NCI-H1092 (cell line): ENCODE data around the gene KDM1B.

Source experiments
- DNase-seq: peaks from one replicate; lab custom pipeline; 2025; lab: John Stamatoyannopoulos, UW

KDM1B gene

DNA sequence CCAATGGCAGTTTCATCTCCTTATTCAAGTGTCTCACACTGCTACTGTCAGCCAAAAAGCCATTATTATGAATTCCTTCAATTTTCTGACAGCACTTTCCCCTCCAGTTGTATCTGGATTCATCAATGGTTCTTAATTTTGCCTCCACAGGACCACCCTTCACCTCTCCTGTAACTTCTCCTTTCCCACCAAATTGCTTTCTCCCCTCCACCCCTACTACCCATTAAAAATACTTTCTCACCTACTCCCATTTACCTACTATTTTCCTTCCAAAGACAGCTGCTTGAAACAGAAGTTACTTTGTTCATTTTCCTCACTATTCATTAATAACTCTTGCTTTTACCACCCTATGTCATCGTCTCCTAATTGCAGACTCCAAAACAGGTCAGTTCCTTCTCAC lies 79.3 kb downstream of the KDM1B start:
- DNase-seq, result no peak

DNA sequence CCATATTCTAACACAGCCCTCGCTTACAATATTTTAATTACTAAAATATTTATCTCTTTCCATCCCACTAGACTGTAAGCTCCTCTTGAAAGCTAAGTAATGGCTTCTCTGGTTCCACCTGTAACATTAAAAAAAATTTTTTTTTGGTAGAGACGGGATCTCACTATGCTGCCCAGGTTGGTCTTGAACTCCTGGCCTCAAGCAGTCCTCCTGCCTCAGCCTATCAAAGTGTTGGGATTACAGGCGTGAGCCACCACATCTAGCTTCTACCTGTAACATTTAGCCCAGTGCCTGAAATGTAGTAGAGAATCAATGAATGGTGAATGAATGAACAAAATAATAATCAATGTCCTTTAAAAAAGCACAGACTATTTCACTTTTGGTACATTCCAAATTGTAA lies 80.3 kb downstream of the KDM1B start:
- DNase-seq, result no peak

DNA sequence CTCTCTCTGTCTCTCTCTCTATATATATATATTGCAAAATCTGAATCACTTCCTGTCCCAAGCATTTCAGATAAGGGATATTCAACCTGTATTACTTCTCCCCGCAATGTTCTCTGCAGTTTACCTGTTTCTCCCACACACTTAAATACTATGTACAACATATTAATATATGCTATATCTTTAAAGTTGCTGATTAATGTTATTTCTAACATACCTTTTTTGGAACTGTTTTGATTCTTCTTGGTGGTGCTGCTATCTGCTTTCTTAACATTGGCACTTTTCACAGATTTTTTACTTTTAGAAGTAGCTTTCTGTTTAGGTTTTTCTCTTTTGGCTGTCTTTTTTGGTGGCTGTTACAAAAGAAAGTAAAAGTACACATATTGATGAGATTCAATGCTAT lies 81.9 kb downstream of the KDM1B start:
- no peak for DNase-seq

DNA sequence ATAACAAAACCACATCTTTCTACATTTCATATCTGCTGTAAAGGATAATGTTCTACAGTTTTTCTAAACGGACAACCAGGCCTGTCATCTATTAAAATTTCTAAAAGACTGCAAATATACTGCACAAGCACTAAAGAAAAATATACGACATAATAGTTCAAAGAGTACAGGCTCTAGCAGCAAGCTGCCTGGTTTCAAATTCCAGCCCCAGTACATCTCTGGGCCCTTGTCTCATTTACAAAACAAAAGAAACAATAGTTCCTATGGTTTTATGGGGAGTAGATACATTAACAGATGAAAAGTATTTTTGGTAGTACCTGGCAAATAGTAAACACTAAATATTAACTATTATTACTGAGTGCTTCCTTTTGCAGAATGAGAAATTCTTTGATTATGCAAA lies 85.0 kb downstream of the KDM1B start:
- DNase-seq, result no peak

DNA sequence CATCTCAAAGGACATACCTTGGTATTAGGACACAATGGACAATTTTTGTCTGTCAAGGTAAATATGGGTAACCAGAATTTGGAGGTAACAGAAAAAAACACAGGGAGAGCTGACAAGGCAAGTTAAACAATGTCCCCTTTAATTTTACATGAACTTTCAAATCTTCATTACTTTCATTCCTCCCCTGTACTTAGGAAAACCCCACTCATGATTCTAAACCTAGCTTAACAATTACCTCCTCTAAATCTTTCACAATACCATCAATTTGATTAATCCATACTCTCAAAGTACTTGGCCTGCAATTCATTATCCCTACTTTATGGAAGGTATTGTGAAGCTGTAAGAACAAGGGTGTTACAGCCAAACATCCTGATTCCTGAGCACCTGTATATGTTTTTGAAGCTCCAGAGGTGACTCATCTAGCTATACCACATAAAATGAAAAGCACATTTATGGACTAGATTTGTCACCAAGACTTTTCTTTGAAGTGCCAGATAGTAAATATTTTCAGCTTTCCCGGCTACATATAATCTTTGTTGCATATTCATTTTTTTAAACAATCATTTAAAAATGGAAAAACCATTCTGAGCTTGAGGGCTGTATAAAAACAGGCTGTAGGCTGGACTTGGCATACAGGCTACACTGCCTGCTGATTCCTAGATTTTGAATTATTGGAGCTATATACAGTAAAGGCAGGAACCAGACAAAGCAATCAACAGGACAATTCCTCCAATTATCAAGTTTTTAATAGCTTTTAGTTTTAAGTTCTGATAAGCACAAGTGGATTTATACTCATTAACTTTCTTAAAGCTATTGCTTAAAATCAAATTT lies 86.2 kb downstream of the KDM1B start:
- DNase-seq, result no peak

DNA sequence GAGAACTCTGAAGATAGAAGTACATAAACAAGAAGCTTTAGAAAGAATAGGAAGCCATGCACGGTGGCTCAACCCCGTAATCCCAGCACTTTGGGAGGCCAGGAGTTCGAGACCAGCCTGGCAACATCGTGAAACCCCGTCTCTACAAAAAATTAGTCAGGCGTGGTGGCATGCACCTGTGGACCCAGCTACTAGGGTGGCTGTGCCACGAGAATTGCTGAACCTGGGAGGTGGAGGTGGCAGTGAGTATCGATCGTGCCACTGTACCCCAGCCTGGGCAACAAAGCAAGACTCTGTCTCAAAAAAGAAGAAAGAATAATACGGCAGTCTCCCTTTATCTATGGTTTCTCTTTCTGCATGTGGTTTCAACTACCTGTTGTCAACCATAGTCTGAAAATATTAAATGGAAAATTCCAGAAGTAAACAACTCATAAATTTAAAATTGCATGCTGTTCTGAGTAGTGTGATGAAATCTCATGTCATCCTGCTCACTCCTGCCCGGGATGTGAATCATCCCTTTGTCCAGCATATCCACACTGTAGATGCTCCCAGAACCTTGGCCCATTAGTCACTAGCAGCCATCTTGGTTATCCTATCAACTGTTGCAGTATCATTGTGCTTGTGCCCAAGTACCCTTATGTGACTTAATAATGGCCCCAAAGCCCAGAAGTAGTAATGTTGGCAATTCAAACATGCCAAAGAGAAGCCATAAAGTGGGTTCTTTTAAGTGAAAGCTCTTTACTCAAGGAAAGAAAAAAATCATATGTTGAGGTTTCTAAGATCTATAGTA lies 87.0 kb downstream of the KDM1B start:
- no peak for DNase-seq

DNA sequence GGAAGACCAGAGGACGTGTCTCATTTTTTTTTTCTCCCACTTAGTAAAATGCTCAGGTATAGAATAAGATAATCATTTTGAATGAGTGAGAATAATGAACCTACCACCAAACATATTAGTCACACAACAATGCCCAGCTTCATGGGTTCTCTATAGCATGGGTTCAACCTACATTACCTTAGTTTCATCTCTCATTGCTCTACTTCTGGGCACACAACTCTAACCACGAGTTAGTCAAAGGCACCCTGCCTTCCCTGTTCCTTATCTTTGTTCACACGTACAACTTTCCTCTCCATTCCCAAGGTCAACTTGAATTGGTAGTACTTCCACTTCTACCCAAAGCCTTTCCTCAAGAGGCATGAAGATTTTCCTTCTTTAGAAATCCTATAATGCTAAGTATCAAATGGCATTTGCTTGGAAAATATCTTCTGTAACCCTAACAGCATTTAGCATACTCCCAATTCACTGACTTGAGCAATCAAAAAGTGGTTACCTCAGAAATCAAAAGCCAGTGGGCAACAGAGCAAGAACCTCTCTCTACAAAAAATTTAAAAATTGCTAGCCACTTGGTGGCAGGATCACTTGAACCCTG lies 88.2 kb downstream of the KDM1B start:
- DNase-seq, result no peak

DNA sequence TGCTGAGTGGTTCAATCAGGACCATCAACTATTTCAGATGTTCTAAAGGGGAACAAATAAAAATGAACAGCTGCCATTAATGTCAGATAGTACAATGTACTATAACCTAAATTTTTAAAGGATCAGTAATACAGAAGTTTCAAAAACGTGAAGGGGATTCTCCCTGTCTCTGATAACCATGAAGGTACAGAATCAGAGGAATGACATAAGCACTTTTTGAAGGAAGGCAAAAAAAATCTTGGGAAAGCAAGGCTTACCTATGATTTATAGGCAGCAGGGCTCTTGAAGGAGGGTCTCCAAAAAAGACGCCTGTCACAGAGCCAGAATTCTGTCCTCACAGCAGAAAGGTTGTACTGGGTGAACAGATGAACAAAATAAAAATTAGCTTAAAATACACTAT lies 89.0 kb downstream of the KDM1B start:
- no peak for DNase-seq

DNA sequence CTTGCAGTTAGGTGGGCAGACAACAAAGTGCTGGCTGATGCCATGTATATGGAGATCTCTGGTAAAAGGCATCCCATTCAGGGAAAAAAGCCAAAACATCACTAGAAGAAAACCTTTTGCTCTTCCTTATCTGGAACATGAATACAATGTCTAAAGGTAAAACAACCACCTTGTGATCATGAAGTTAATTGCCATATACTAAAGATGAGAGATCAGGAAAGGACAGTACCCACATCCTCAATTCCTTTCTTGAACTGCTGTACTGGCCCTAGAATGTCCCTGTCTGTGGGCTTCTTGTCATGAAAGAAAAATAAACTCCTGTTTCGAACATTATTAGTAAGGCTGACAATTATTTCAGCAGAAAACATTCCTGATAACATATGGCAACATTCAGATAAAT lies 89.9 kb downstream of the KDM1B start:
- DNase-seq, result no peak

DNA sequence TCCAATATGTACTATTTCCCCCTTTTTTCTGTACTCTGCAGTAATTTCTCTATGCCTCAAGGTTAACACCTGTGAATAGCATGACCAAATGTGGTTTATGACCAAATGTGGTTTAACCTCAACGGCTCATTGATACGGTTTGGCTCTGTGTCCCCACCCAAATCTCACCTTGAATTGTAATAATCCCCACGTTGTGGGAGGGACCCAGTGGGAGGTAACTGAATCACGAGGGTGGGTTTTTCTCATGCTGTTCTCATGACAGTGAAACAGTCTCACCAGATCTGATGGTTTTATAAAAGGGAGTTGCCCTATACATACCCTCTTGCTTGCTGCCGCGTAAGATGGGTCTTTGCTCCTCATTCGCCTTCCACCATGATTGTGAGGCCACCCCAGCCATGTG lies 90.4 kb downstream of the KDM1B start:
- DNase-seq, result no peak

DNA sequence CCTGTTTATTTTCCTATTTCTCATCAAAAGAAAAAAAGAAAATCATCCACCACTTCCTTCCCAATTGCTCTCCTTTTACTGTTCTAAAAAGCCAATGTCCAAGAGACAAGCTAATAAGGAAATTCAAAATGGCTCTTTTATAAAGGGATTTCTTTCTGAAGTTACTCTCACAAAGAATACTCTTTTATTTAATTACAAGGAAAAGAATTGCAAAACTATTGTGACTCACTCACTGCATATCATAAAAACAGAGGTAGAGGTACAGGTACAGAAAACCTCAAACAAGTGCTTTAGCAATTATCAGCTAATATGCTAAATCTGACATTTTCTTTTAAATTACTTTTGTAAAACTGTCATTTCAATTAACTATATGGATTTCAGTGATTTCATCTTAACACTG lies 91.0 kb downstream of the KDM1B start:
- DNase-seq, result no peak

DNA sequence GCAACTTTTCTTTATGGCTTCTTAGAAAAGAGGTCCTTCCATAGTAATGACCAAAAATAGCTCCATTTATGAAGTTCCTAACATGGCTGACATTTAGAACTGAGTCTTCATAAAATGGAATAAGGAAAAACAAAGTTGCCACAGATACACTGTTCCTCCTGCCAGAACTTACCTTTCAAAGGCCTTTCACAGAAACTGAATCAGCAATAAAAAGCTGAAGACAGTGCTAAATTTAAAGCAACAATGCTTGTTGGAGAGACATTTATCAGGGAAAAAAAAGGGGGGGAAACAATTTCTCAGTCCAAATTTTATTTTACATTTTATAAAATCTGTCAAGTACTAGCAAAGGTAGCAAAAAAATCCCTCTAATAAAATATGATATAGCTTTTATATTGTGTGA lies 91.8 kb downstream of the KDM1B start:
- DNase-seq, result no peak

DNA sequence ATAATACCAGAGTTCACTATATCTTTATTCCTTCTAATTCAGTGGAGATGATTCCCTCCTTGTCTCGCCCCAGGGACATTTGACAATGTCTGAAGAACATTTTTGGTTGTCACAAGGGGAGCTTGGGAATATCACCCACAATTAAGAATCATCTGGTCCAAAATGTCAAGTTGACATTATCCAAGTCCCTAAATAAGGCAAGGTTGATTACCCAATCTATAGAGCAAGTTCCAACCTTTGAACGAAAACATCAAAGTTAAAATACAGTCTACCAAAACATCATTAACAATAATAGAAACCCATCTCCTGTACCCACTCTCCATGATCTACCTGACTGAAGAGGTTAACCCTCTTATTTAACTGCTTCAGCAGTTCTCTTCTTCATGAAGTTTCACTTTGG lies 93.5 kb downstream of the KDM1B start:
- no peak for DNase-seq

DNA sequence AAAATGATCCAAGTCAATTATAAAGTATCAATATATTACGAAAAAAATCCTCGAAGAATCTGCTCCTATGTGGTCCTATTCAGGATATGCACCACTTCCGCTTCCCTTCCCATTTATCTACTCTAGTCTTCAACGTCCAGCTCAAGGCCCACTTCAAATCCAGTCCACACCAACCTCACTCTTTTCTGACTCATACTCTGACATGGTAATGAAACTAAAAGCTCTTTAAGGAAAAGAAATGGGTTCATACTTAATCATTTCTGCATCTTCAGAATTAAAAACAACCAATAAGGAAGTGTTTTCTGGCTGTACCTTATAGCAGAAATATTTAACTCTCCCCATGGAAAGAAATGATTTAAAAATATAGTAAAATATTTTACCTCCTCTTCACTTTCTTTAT lies 94.0 kb downstream of the KDM1B start:
- no peak for DNase-seq

DNA sequence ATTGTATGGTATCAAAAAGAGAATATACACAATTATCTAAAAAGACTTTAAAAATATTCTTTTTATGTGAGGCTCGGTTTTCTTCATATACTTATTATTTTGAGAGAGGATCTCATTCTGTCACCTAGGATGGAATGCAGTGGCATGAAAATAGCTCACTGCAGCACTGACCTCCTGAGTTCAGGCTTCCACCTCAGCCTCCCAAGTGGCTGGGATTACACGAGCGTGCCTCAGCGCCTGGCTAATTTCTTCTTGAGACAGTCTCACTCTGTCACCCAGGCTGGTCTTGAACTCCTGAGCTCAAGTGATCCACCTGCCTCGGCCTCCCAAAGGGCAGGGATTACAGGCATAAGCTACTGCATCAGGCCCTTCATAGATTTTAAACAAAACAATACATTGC lies 98.4 kb downstream of the KDM1B start:
- DNase-seq, result no peak

DNA sequence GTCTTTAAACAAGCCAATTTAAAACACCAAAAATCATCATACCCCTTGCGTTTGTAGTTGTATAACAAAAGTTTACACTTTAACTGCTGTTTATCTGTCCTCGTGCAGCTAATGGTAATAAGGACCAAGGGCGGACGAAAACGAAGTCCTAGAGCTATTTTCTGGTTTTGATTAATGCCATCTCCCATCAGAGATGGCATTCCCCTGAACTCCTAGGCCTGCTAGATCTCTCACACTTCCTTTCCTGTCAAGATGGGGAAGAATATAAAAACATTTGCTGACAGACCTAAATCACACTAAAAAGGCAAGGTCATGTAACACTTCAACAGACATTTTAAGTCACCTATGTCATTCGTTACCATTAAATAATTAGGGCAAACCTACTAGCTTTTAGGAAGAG lies 99.6 kb downstream of the KDM1B start:
- DNase-seq, result no peak

DNA sequence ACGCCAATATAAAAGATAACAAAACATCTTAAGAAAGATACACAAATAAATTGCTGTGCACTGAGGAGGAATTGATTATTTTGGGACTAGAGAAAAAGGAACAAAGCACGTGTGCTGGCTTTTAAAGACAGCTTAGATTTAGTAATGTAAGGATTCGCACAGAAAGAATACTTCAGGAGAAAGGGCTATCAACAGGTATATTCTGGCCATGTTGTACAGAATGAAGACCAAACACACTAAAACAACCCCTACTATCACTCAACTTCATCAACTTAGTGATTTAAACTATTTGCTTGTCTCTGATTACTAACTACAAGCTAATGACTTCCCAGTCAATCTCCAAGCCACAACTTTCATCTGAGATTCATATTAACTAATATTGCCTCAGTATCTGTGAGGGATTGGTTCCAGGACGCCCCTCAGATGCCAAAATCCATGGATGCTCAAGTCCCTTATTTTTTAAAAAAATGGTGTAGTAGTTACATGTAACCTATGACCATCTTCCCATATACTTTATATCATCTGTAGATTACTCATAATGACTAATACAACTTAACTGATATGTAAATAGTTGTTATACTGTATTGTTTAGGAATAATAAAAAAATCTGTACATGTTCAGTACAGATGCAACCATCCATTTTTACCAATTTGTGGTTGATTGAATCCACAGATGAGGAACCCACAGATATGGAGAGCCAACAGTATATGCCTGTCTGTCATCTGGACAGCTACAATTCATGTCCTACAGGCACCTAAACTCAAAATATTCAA lies 104.6 kb downstream of the KDM1B start:
- no peak for DNase-seq

DNA sequence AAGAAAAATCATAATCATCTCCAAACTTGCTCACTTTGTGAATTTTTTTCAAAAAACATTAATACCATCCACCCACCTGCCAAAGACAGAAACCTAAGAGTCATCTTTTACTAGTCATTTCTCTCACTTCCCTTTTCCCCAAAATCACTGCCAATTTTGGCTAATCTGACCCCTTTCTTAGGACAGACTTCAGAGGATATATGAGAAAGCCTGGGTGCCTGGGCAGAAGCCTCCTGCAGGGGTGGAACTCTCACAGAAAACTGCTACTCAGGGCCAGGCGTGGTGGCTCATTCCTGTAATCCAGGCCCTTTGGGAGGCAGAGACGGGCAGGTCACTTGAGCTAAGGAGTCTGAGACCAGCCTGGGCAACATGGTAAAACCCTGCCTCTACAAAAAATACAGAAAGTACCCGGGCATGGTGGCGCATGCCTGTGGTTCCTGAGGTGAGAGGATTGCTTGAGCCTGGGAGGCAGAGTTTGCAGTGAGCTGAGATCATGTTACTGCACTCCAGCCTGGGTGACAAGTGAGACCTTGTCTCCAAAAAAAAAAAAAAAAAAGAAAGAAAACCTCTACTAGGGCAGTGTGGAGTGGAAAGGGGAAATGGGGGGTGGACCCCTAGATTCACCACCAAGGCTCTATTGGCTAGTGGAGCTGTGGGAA lies 105.4 kb downstream of the KDM1B start:
- DNase-seq, result no peak

DNA sequence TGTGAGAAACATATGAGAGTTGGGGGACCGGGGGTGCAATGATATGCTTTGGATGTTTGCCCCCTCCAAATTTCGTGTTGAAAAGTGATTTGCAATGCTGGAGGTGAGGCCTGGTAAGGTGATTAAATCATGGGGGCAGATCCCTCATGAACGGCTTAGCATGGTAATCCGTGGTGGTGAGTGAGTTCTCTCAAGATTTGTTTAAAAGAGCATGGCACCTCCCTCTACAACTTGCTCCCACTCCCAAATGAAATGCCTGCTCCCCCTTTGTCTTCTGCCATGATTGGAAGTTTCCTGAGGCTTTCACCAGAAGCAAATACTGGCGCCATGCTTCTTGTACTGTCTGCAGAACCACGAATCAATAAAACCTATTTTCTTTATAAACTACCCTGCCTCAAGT lies 106.7 kb downstream of the KDM1B start:
- no peak for DNase-seq

DNA sequence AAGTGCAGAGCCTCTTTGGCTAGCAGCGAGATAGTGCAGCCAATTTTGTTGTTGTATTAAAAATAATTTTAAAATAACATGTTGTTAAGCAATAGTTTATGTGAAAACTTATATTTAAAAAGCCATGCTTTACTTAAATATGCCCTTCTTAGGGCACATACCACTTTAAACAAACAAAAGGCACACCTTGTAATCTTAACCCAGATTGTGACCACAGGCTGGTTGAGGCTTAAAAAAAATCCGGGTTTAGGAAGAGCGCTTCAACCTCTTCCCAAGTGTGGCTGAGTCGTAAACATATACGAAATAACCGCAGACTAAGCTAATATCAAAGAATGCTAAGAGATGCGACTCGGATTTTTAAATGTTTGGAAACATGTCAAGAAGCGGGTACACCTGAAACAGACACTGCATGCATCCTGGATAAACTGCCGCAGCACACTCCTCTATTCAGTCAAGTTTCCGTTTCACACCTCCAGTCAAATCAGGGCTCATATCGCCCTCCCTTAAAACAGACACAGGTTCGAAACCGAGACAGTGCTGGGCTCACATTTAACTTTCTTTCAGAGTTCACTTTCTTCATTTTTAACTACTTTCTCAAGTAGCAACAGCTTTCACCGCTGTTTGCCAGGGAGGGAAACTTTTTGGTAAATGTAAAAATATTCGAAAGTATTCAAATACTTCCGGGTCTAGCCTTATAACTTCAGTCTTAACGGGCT lies 107.6 kb downstream of the KDM1B start:
- DNase-seq, result no peak
